GM19238 (cell line): ENCODE measurements around the gene NNT.
"Not testable (repeated sequence)": the region's sequence is repeated elsewhere in the genome, so short reads cannot be mapped to it uniquely, and the experiment has no call there.

Experiments
- DNase-seq: peaks from one replicate; pipeline ENCODE4 v3.0.0; 2011; ENCODE audit warnings: low spot score; ENCODE audit not compliant: insufficient read length

NNT gene

GRCh38 chr5:43582082-43583005, 20.6 kb upstream of the NNT start:
- DNase-seq, result no peak

GRCh38 chr5:43583724-43584123, 19.3 kb upstream of the NNT start:
- DNase-seq, result no peak

GRCh38 chr5:43584166-43584699, 18.7 kb upstream of the NNT start:
- no peak for DNase-seq

GRCh38 chr5:43588842-43589241, 14.1 kb upstream of the NNT start:
- no peak for DNase-seq

GRCh38 chr5:43589310-43589709, 13.7 kb upstream of the NNT start:
- DNase-seq, result no peak

- DNase-seq, result no peak
Measured at GRCh38 chr5:43590700-43591099, 12.3 kb upstream of the NNT start.

GRCh38 chr5:43592363-43592762, 10.6 kb upstream of the NNT start:
- no peak for DNase-seq

GRCh38 chr5:43598927-43599326, 4.1 kb upstream of the NNT start:
- DNase-seq, result not testable (repeated sequence)

GRCh38 chr5:43601454-43602260, 1.3 kb upstream of the NNT start:
- no peak for DNase-seq

GRCh38 chr5:43603344-43604217, 601 bp downstream of the NNT start:
- DNase-seq, result peak; percentile 39

GRCh38 chr5:43604699-43605098, 1.7 kb downstream of the NNT start:
- DNase-seq, result no peak

GRCh38 chr5:43606351-43606750, 3.4 kb downstream of the NNT start:
- no peak for DNase-seq

GRCh38 chr5:43608406-43608805, 5.4 kb downstream of the NNT start:
- no peak for DNase-seq

GRCh38 chr5:43609752-43610151, 6.8 kb downstream of the NNT start:
- no peak for DNase-seq

GRCh38 chr5:43613370-43613769, 10.4 kb downstream of the NNT start:
- DNase-seq, result no peak

- DNase-seq, result no peak
Measured at GRCh38 chr5:43615445-43616184, 12.6 kb downstream of the NNT start.

GRCh38 chr5:43616535-43616934, 13.6 kb downstream of the NNT start:
- no peak for DNase-seq

- DNase-seq, result no peak
Measured at GRCh38 chr5:43619380-43619779, 16.4 kb downstream of the NNT start.

- no peak for DNase-seq
Measured at GRCh38 chr5:43619911-43620310, 16.9 kb downstream of the NNT start.

- no peak for DNase-seq
Measured at GRCh38 chr5:43620944-43621505, 18.0 kb downstream of the NNT start.
